Kidney (tissue), 14 donors: ENCODE results near the gene AFDN. TPM values are rescaled to one million over a fixed set of nuclear protein-coding genes. Genes with fewer than 3 reads are reported as not detected.
"Not testable (repeated sequence)": the region's sequence is repeated elsewhere in the genome, so short reads cannot be mapped to it uniquely, and the experiment has no call there.

Source experiments
- DNase-seq, 5 donors: peaks; one replicate each; pipeline ENCODE4 v3.0.0-alpha.2; 2013 to 2020
- FAIRE-seq: peaks from 2 replicates; lab custom pipeline; 2012; peaks lifted over from hg19 to GRCh38; lab: Jason Lieb, UNC
- H3K27ac ChIP-seq, 2 donors: one replicate each; pipeline ENCODE4 v1.7.0; 2013; ENCODE audit warnings: low read depth in 2 of 2, low read length in 2 of 2, inconsistent platforms in 1 of 2
- H3K27me3 ChIP-seq: one replicate; pipeline ENCODE4 v1.7.1; 2013; ENCODE audit warnings: low read length, inconsistent platforms; ENCODE audit not compliant: control insufficient read depth, insufficient read depth
- H3K36me3 ChIP-seq, 3 donors: one replicate each; pipeline versions ENCODE4 v1.7.0 to v1.7.1; 2013; ENCODE audit warnings: low read length in 3 of 3, control low read depth in 1 of 3, inconsistent platforms in 1 of 3; ENCODE audit not compliant: insufficient read depth in 3 of 3, control insufficient read depth in 2 of 3
- H3K4me1 ChIP-seq, 3 donors: one replicate each; pipeline versions ENCODE4 v1.7.0 to v1.7.1; 2013; ENCODE audit warnings: low read length in 3 of 3, inconsistent platforms in 1 of 3, low read depth in 1 of 3; ENCODE audit not compliant: control insufficient read depth in 2 of 3, insufficient read depth in 2 of 3
- H3K4me3 ChIP-seq, 3 donors: one replicate each; pipeline versions ENCODE4 v1.7.0 to v1.8.1; 2013; ENCODE audit warnings: low read length in 3 of 3, control low read depth in 1 of 3, inconsistent platforms in 1 of 3
- H3K9ac ChIP-seq, 3 donors: one replicate each; pipeline versions ENCODE4 v1.7.0 to v1.7.1; 2013; ENCODE audit warnings: low read length in 3 of 3, control low read depth in 1 of 3, inconsistent platforms in 1 of 3
- H3K9me3 ChIP-seq, 3 donors: one replicate each; pipeline versions ENCODE4 v1.7.0 to v1.7.1; 2013; ENCODE audit warnings: low read length in 3 of 3, control low read depth in 1 of 3, inconsistent platforms in 1 of 3; ENCODE audit not compliant: control insufficient read depth in 2 of 3, insufficient read depth in 1 of 3
- intact Hi-C: fragments of 100-400 bp; cut with DNase I; formaldehyde crosslinking; loops from one replicate; pipeline ENCODE4 v1.11.1; 2022
- polyA plus RNA-seq: library from polyadenylated mRNA; stranded (reverse); fragments of 350-450 nt; fragmentation: Illumina TruSeq; extraction: RNeasy Lipid Tissue Mini Kit (QIAGEN cat#74804); gene quantifications from one replicate; pipeline ENCODE4 v1.2.3, GENCODE V29; 2014; ENCODE audit warnings: low read depth, low replicate concordance; ENCODE audit not compliant: insufficient read depth
- total RNA-seq: library from RNA; stranded (reverse); fragmentation: NEBNext Ultra II Directional; extraction: Animal tissue kit (Norgen Biotek cat#: 25700); gene quantifications from one replicate; pipeline ENCODE4 v1.2.1, GENCODE V29; 2021
- TF ChIP-seq, protein P1 (sequence below): IDR thresholded peaks from 3 replicates; pipeline ENCODE4 v1.5.1; 2012; ENCODE audit warnings: mild to moderate bottlenecking, moderate library complexity, borderline replicate concordance; ENCODE audit not compliant: insufficient read depth; ENCODE audit errors: extremely low read depth
- donor health status: control.
- donor health status: control.
- donor health status: control.
- donor health status: control.
- donor health status: control.
- donor health status: DM: yes; HTN: yes; CAD: no.
- donor health status: Normal renal cell carcinoma (clear cell type).

The AFDN gene
- total and polyA plus RNA-seq, 2 donors from 2014 or later = 21.5 to 175 TPM

- intact Hi-C loops = no loop called here
- Histone ChIP-seq H3K9ac (no peak overlapping the region), H3K27ac (no peak overlapping the region), H3K4me3 (no peak overlapping the region), H3K4me1 (no peaks in the 10 kb centered on the region), H3K36me3 (peaks cover 0 to 6% (median 4%) of the 10 kb centered on the region in 3 donors), H3K9me3 (no peaks in the 10 kb centered on the region), H3K27me3 (no peaks in the 10 kb centered on the region)
- FAIRE-seq = no peak
- TF ChIP-seq, protein P1, sequence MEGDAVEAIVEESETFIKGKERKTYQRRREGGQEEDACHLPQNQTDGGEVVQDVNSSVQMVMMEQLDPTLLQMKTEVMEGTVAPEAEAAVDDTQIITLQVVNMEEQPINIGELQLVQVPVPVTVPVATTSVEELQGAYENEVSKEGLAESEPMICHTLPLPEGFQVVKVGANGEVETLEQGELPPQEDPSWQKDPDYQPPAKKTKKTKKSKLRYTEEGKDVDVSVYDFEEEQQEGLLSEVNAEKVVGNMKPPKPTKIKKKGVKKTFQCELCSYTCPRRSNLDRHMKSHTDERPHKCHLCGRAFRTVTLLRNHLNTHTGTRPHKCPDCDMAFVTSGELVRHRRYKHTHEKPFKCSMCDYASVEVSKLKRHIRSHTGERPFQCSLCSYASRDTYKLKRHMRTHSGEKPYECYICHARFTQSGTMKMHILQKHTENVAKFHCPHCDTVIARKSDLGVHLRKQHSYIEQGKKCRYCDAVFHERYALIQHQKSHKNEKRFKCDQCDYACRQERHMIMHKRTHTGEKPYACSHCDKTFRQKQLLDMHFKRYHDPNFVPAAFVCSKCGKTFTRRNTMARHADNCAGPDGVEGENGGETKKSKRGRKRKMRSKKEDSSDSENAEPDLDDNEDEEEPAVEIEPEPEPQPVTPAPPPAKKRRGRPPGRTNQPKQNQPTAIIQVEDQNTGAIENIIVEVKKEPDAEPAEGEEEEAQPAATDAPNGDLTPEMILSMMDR = no peak
- peak in 1 of 5 donors; percentile 52 for DNase-seq
Observed at GRCh38 chr6:167974640-167975344, 148.1 kb downstream of the AFDN start.

- H3K27ac ChIP-seq = no peak overlapping the region
- no peaks in the 10 kb centered on the region for H3K27me3 ChIP-seq
- H3K4me1 ChIP-seq = no peaks in the 10 kb centered on the region
- H3K9me3 ChIP-seq = no peaks in the 10 kb centered on the region
- H3K36me3 ChIP-seq = peaks cover 0 to 2% (median under 1%) of the 10 kb centered on the region in 3 donors
- intact Hi-C loops = no loop called here
- no peak for FAIRE-seq
- no peak overlapping the region for H3K4me3 ChIP-seq
- no peak overlapping the region for H3K9ac ChIP-seq
- TF ChIP-seq, protein P1 = no peak
- no peak for DNase-seq
Observed at GRCh38 chr6:167975458-167975857, 148.7 kb downstream of the AFDN start.

GRCh38 chr6:167976116-167976657 is 149.5 kb downstream of the AFDN start:
- H3K4me1 ChIP-seq, intact Hi-C loops, H3K9ac ChIP-seq, H3K9me3 ChIP-seq, H3K27me3 ChIP-seq, FAIRE-seq, H3K4me3 ChIP-seq, H3K36me3 ChIP-seq, H3K27ac ChIP-seq, DNase-seq: not testable (repeated sequence)

GRCh38 chr6:167976708-167977107 is 150.0 kb downstream of the AFDN start:
- TF ChIP-seq, protein P1 = no peak
- H3K36me3 ChIP-seq = no peaks in the 10 kb centered on the region
- no peaks in the 10 kb centered on the region for H3K27me3 ChIP-seq
- FAIRE-seq (no peak), DNase-seq (no peak)
- no peaks in the 10 kb centered on the region for H3K9me3 ChIP-seq
- H3K27ac ChIP-seq = no peak overlapping the region
- H3K9ac ChIP-seq = no peak overlapping the region
- intact Hi-C loops = no loop called here
- no peak overlapping the region for H3K4me3 ChIP-seq
- H3K4me1 ChIP-seq = no peaks in the 10 kb centered on the region
